HS-27A (cell line): ENCODE results near the gene MED17.
"Not testable (repeated sequence)": the region's sequence is repeated elsewhere in the genome, so short reads cannot be mapped to it uniquely, and the experiment has no call there.

Experiments
- DNase-seq: peaks from one replicate; pipeline ENCODE4 v3.0.0-alpha.2; 2012; ENCODE audit warnings: low read depth, missing footprints

Gene MED17

DNA sequence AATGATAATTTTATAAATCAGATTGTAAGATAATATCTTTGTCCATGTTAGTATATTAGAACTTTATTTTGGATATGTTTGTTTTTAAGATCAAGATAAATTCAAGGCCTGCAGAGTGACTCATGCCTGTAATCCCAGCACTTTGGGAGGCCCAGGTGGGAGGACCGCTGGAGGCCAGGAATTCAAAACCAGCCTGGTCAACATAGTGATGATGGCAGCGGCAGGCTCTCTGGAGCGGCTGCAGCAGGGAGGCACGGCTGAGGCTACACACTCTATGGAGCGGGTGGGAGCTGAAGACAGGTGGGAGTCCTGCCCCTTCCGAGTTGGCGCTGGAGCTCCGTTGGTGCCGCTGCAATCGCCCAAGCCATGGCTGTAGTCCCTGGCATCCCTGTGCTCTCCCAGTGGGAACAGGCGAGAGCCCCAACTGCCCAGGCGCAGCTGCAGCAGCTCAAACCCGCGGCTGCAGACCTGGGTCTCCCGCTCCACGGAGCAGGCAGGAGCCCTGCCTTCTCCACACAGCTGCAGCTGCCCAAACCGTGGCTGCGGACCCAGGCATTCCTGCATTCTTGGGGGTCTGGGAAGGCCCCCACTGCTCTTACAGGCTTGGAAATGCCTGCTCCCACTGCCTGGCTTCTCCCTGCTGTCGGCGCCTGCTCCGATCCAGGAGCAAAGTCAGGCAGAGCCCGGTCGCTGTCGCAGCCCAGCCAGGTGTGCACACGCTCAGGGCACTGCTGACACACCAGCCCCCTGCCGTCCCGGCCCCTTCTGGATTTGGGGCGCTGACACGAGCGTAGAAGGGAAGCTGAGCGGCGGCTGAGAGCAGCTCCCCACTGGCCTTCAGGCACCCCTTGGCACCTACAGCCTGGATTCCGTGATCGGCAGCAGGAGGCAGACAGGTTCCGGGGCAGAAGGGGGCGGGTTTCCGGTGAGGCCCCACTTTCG, 25.9 kb upstream of the MED17 start:
- no peak for DNase-seq

GRCh38 chr11:93759123-93759522, 25.0 kb upstream of the MED17 start:
- DNase-seq = not testable (repeated sequence)

DNA sequence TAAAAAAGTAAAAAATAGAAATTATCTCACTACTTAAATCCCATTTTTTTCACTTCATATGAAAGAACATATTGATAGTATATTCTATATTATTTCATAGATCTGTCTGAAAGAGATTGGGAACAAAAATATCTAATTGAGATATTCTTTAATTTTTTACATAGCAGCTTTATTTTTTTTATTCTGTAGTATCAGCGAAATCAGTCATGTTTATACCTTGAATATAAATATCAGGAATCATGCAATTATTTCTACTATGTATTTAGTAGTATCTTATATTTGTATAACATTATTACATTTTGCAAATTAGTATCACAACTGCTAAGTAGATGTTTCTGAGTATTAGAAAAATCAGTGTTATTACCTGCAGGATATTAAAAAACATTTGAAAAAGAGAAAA, 22.2 kb upstream of the MED17 start:
- no peak for DNase-seq

- no peak for DNase-seq
Measured at GRCh38 chr11:93765551-93765950, 18.5 kb upstream of the MED17 start.

GRCh38 chr11:93766504-93766903, 17.6 kb upstream of the MED17 start:
- DNase-seq = no peak

- DNase-seq = no peak
Measured at GRCh38 chr11:93767018-93767417, 17.1 kb upstream of the MED17 start.

DNA sequence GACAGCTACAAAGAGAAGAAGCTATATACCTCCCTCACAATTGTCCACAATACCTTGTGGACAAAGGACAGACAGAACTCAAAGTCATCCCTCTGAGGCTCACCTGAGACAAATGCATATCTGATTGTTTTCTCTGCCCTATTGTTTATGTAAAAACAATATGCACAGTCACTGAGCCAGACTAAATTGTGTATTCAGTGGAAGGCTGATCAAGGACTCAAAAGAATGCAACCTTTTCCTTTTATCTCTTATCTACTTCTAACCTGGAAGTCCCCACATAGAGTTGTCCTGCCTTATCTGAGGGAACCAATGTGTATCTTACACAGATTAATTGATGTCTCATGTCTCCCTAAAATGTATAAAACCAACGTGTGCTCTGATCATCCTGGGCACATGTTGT, 13.9 kb upstream of the MED17 start:
- no peak for DNase-seq

- DNase-seq = no peak
Measured at GRCh38 chr11:93772123-93772522, 12.0 kb upstream of the MED17 start.

GRCh38 chr11:93773045-93773477, 11.0 kb upstream of the MED17 start:
- DNase-seq = no peak

- DNase-seq = no peak
Measured at GRCh38 chr11:93773601-93774200, 10.4 kb upstream of the MED17 start.

DNA sequence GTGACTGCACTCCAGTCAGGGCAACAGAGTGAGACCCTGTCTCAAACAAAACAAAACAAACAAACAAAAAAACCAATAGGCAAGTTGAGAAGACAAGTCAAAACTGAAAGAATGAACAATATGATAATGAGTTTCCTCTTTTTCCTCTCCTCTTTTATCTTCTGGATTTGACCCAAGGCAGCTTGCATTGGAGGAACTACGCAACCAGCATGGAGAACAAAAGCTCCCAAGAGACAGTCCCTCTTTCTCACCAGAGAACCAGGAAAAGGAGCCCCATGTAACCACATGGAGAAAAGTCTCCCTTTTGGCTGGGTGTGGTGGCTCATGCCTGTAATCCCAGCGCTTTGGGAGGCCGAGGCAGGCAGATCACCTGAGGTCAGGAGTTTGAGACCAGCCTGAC, 9.5 kb upstream of the MED17 start:
- DNase-seq = not testable (repeated sequence)

DNA sequence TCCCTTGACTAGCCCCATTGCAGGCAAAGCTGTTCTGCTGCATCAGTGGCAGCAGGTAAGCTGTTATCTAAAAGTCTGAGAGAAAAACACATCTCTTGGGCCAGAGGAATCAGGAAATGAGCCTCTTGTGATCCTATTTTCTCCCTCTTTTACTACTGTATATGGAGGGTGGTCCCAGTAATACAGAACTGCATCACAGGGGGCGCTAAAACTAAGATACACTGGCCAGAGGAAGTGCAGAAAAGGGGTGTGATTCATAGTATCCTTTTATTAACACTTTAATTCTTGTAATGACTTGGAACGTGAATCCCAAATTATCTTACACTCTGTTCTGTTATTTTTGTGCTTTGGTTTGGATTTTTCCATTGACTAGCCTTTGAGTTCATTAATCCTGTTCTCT, 8.8 kb upstream of the MED17 start:
- DNase-seq = no peak

- no peak for DNase-seq
Measured at GRCh38 chr11:93783362-93783761, 720 bp upstream of the MED17 start.

DNA sequence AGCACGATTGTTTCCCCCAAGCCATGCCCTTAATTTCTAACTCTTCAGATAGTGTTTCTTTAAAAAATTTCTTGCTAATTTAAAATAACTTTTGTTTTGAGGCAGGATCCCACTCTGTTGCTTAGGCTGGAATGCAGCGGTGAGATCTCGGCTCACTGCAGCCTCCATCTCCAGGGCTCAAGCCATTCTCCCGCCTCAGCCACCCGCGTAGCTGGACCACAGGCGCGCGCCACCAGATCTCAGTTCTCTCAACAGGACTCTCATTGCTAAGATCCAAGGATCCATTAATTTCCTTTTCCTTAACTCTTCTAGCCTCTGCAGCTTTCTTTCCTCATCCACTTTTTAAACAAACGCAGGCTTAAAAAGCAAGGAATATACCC, 327 bp upstream of the MED17 start:
- DNase-seq = no peak

GRCh38 chr11:93784935-93785360, 866 bp downstream of the MED17 start:
- DNase-seq = no peak

DNA sequence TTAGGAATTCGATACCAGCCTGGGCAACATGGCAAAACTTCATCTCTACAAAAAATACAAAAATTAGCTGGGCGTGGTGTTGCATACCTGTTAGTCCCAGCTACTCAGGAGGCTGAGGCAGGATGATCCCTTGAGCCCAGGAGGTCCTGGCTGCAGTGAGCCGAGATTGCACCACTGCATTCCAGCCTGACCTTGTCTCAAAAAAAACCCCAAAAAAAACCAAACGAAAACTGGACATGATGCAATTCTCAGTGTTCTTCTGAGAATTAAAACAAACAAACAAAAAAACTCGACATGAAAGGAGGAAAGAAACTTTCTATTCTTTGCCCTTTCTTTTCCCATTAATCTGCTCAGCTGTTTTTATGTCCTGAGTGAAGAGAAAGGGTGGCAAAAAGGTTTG, 7.4 kb downstream of the MED17 start:
- no peak for DNase-seq

- DNase-seq = no peak
Measured at GRCh38 chr11:93796441-93797231, 12.6 kb downstream of the MED17 start.

- no peak for DNase-seq
Measured at GRCh38 chr11:93801366-93801765, 17.3 kb downstream of the MED17 start.

GRCh38 chr11:93804879-93805278, 20.8 kb downstream of the MED17 start:
- no peak for DNase-seq

DNA sequence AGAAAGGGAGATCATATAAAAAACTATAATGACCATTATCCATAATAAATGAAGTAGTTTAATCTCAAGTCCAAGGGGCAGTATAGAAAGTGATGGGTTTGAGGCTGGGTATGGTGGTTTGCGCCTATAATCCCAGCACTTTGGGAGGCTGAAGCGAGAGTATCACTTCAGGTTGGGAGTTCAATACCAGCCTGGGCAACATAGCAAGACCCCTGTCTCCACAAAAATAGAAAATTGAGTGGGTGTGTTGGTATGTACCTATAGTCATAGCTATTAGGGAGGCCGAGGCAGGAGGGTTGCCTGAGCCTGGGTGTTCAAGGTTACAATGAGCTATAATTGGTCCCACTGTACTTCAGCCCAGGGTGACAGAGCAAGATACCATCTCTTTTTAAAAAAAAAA, 23.9 kb downstream of the MED17 start:
- no peak for DNase-seq

GRCh38 chr11:93813974-93814373, 29.9 kb downstream of the MED17 start:
- DNase-seq = no peak

DNA sequence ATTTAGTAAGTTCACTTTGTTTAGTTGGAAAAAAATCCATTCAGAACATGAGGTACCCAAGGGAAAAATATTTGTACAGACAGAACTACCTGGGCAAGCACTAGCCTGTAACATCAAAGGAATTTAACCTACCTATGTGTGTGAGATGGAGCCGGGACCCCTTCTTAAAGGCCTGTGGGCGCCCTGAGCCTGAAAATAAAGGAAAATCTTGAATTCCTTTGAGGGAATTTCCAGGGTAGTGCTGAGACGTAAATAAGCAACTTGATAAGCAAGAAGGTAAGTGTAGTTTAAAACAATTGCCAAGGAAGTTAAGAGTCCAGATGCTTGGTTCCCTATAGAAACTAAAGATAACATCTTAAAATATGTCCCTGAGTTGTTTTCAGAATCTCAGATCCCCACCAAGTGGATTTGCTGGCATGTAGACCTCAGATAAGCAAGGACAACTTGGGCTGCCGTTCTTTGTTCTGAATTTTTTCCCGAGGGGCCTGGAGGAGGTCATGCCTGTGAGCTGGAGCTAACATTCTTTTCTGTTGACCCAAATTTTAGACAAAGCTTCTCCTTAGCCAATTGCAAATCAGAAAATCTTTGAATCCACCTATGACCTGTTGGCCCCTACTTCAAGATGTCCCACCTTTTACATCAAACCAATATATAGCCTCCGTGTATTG, 31.0 kb downstream of the MED17 start:
- no peak for DNase-seq
